Endothelial cell (in vitro differentiated cells): ENCODE results near the gene USP31. TPM values are rescaled to one million over a fixed set of nuclear protein-coding genes. Genes with fewer than 3 reads are reported as not detected.

Source experiments
- DNase-seq: peaks from one replicate; pipeline ENCODE4 v3.0.0; 2021; ENCODE audit warnings: low spot score
- H3K27ac Mint-ChIP-seq: one replicate; pipeline ENCODE4 v1.8.0; 2021; ENCODE audit warnings: mixed read lengths, inconsistent platforms; ENCODE audit not compliant: unreplicated experiment
- H3K27me3 Mint-ChIP-seq: one replicate; pipeline ENCODE4 v1.8.0; 2021; ENCODE audit warnings: mild to moderate bottlenecking, moderate library complexity, mixed read lengths, inconsistent platforms; ENCODE audit not compliant: unreplicated experiment
- H3K36me3 Mint-ChIP-seq: one replicate; pipeline ENCODE4 v1.8.0; 2021; ENCODE audit warnings: mild to moderate bottlenecking, low read depth, mixed read lengths, inconsistent platforms; ENCODE audit not compliant: unreplicated experiment
- H3K4me1 Mint-ChIP-seq: one replicate; pipeline ENCODE4 v1.8.0; 2021; ENCODE audit warnings: mild to moderate bottlenecking, mixed read lengths, inconsistent platforms; ENCODE audit not compliant: unreplicated experiment
- H3K4me3 Mint-ChIP-seq: one replicate; pipeline ENCODE4 v1.8.0; 2021; ENCODE audit warnings: mild to moderate bottlenecking, mixed read lengths, inconsistent platforms; ENCODE audit not compliant: unreplicated experiment
- H3K9me3 Mint-ChIP-seq: one replicate; pipeline ENCODE4 v1.8.0; 2021; ENCODE audit warnings: mixed read lengths, inconsistent platforms; ENCODE audit not compliant: unreplicated experiment
- CTCF ChIP-seq: fragments of 200-600 bp; sonication (generic); IDR thresholded peaks from one replicate; pipeline ENCODE4 v1.5.0; 2021; ENCODE audit warnings: antibody characterized with exemption; ENCODE audit not compliant: unreplicated experiment
- total RNA-seq: library from RNA; stranded (reverse); fragmentation: NEBNext Ultra II Directional; extraction: Animal tissue kit (Norgen Biotek cat#: 25700); gene quantifications from one replicate; pipeline ENCODE4 v1.2.1, GENCODE V29; 2021; ENCODE audit not compliant: unreplicated experiment

Gene USP31
- total RNA-seq, 1 donor from 2014 or later: 32.0 TPM

GRCh38 chr16:23137256-23137655 is 12.0 kb downstream of the USP31 start:
- TF ChIP-seq CTCF: no peak
- no peak overlapping the region for H3K27ac Mint-ChIP-seq
- H3K4me3 Mint-ChIP-seq: no peak overlapping the region

GRCh38 chr16:23134274-23134673 is 15.0 kb downstream of the USP31 start:
- Mint-ChIP-seq H3K4me3 (peak overlapping the region; percentile 16), H3K36me3 (no peaks in the 10 kb centered on the region), H3K27ac (peak overlapping the region; percentile 70), H3K9me3 (no peaks in the 10 kb centered on the region), H3K4me1 (peaks cover 55% of the 10 kb centered on the region), H3K27me3 (no peaks in the 10 kb centered on the region)
- no peak for TF ChIP-seq CTCF
- DNase-seq: no peak

More at GRCh38 chr16:23137256-23137655, 12.0 kb downstream of the USP31 start:
- Mint-ChIP-seq H3K4me1 (peaks cover 33% of the 10 kb centered on the region), H3K36me3 (no peaks in the 10 kb centered on the region), H3K27me3 (no peaks in the 10 kb centered on the region), H3K9me3 (no peaks in the 10 kb centered on the region)
- no peak for DNase-seq

- no peaks in the 10 kb centered on the region for H3K36me3 Mint-ChIP-seq
- H3K4me3 Mint-ChIP-seq: no peak overlapping the region
- no peaks in the 10 kb centered on the region for H3K9me3 Mint-ChIP-seq
- no peak for DNase-seq
- H3K27me3 Mint-ChIP-seq: no peaks in the 10 kb centered on the region
- peaks cover 65% of the 10 kb centered on the region for H3K4me1 Mint-ChIP-seq
- H3K27ac Mint-ChIP-seq: peak overlapping the region; percentile 99
- no peak for TF ChIP-seq CTCF
Measured at GRCh38 chr16:23132775-23133463, 16.3 kb downstream of the USP31 start.

GRCh38 chr16:23131931-23132621 is 17.2 kb downstream of the USP31 start:
- TF ChIP-seq CTCF: no peak
- Mint-ChIP-seq H3K9me3 (no peaks in the 10 kb centered on the region), H3K4me1 (peaks cover 65% of the 10 kb centered on the region), H3K27me3 (no peaks in the 10 kb centered on the region), H3K27ac (peak overlapping the region; percentile 99), H3K36me3 (no peaks in the 10 kb centered on the region), H3K4me3 (peak overlapping the region; percentile 77)
- no peak for DNase-seq

GRCh38 chr16:23131436-23131835 is 17.8 kb downstream of the USP31 start:
- Mint-ChIP-seq H3K27ac (peak overlapping the region; percentile 99), H3K27me3 (no peaks in the 10 kb centered on the region), H3K9me3 (no peaks in the 10 kb centered on the region), H3K4me3 (peak overlapping the region; percentile 77), H3K4me1 (peaks cover 65% of the 10 kb centered on the region), H3K36me3 (no peaks in the 10 kb centered on the region)
- no peak for TF ChIP-seq CTCF
- no peak for DNase-seq
